SU-DHL-6 (cell line): ENCODE results near the gene CHRD.

Source experiments
- H2AFZ ChIP-seq: fragments of 200-600 bp; sonication (generic); 2 replicates; pipeline ENCODE4 v1.6.1; 2014; ENCODE audit warnings: low read depth, mild to moderate bottlenecking, moderate library complexity, mixed read lengths, antibody characterized with exemption, low read length; ENCODE audit not compliant: severe bottlenecking
- H3F3A ChIP-seq: fragments of 200-600 bp; shearing (Covaris generic); 2 replicates; pipeline ENCODE4 v1.6.0; 2016; ENCODE audit warnings: antibody characterized with exemption, mild to moderate bottlenecking; ENCODE audit not compliant: insufficient read depth
- H3K27ac ChIP-seq: fragments of 200-600 bp; sonication (generic); 2 replicates; pipeline ENCODE4 v1.5.1; 2016; ENCODE audit warnings: low read depth, mild to moderate bottlenecking, low read length, moderate library complexity, mixed read lengths
- H3K27me3 ChIP-seq: fragments of 200-600 bp; sonication (generic), shearing (Covaris generic); 2 replicates; pipeline ENCODE4 v1.6.0; 2014; ENCODE audit warnings: mild to moderate bottlenecking, low read length
- H3K36me3 ChIP-seq: fragments of 200-600 bp; sonication (generic); 2 replicates; pipeline ENCODE4 v1.6.1; 2014; ENCODE audit warnings: mild to moderate bottlenecking, low read length, mixed read lengths
- H3K4me2 ChIP-seq: fragments of 300-600, 200-600 bp; shearing (Covaris generic), sonication (generic); 2 replicates; pipeline ENCODE4 v1.6.0; 2014; ENCODE audit warnings: low read length, low read depth, mild to moderate bottlenecking; ENCODE audit not compliant: poor library complexity, severe bottlenecking
- H3K4me3 ChIP-seq: fragments of 200-600 bp; sonication (generic); 2 replicates; pipeline ENCODE4 v1.5.1; 2014; ENCODE audit warnings: antibody characterized with exemption, low read length, mild to moderate bottlenecking, mixed read lengths; ENCODE audit not compliant: insufficient read depth, poor library complexity, severe bottlenecking
- H3K79me2 ChIP-seq: fragments of 200-600 bp; sonication (generic); 2 replicates; pipeline ENCODE4 v1.6.1; 2014; ENCODE audit warnings: mild to moderate bottlenecking, low read length, moderate library complexity; ENCODE audit not compliant: insufficient read depth
- H3K9ac ChIP-seq: fragments of 200-600 bp; sonication (generic); 2 replicates; pipeline ENCODE4 v1.7.0; 2014; ENCODE audit warnings: mild to moderate bottlenecking, low read length
- H3K9me2 ChIP-seq: fragments of 200-600 bp; sonication (generic); replicated peaks from 2 replicates; pipeline ENCODE4 v1.6.1; 2014; ENCODE audit warnings: low read length; ENCODE audit not compliant: insufficient read depth
- H3K9me3 ChIP-seq: fragments of 200-600 bp; sonication (generic); 2 replicates; pipeline ENCODE4 v1.6.1; 2014; ENCODE audit warnings: low read length, mixed read lengths; ENCODE audit not compliant: insufficient read depth
- H4K20me1 ChIP-seq: fragments of 200-600 bp; sonication (generic); 2 replicates; pipeline ENCODE4 v1.6.1; 2014; ENCODE audit warnings: low read depth, mild to moderate bottlenecking, antibody characterized with exemption, low read length, moderate library complexity, mixed read lengths
- CTCF ChIP-seq: fragments of 200-600 bp; sonication (generic); IDR thresholded peaks from one replicate; pipeline ENCODE4 v1.5.1; 2017; ENCODE audit warnings: antibody characterized with exemption, mild to moderate bottlenecking, low read length, moderate library complexity; ENCODE audit not compliant: insufficient read depth, poor library complexity, severe bottlenecking
- EZH2phosphoT487 ChIP-seq: fragments of 200-600 bp; sonication (generic), shearing (Covaris generic); conservative IDR thresholded peaks from 2 replicates; pipeline ENCODE4 v1.6.1; 2018; ENCODE audit warnings: mild to moderate bottlenecking, antibody characterized with exemption, low read length, moderate library complexity, mixed read lengths

Gene CHRD

GRCh38 chr3:184384856-184385422 lies 5.1 kb downstream of the CHRD start:
- Histone ChIP-seq H3K79me2 (no peaks in the 10 kb centered on the region), H3K27me3 (no peaks in the 10 kb centered on the region), H3K9me3 (no peaks in the 10 kb centered on the region), H2AFZ (no peak overlapping the region), H4K20me1 (no peaks in the 10 kb centered on the region), H3K27ac (no peak overlapping the region), H3K4me3 (no peak overlapping the region), H3K9me2 (no peaks in the 10 kb centered on the region), H3K4me2 (no peak overlapping the region), H3K36me3 (no peaks in the 10 kb centered on the region), H3K9ac (no peak overlapping the region), H3F3A (no peaks in the 10 kb centered on the region)
- TF ChIP-seq EZH2phosphoT487 (no peak), CTCF (no peak)

GRCh38 chr3:184386047-184386806 lies 6.4 kb downstream of the CHRD start:
- TF ChIP-seq EZH2phosphoT487 (no peak), CTCF (no peak)
- no peak overlapping the region for H3K4me3 ChIP-seq
- H3K9me3 ChIP-seq: no peaks in the 10 kb centered on the region
- no peak overlapping the region for H2AFZ ChIP-seq
- H3K4me2 ChIP-seq: no peak overlapping the region
- no peaks in the 10 kb centered on the region for H4K20me1 ChIP-seq
- no peaks in the 10 kb centered on the region for H3K9me2 ChIP-seq
- no peak overlapping the region for H3K9ac ChIP-seq
- no peaks in the 10 kb centered on the region for H3K27me3 ChIP-seq
- H3F3A ChIP-seq: no peaks in the 10 kb centered on the region
- H3K36me3 ChIP-seq: no peaks in the 10 kb centered on the region
- H3K27ac ChIP-seq: no peak overlapping the region
- no peaks in the 10 kb centered on the region for H3K79me2 ChIP-seq

GRCh38 chr3:184387174-184387714 lies 7.4 kb downstream of the CHRD start:
- TF ChIP-seq CTCF (no peak), EZH2phosphoT487 (no peak)

More at GRCh38 chr3:184387174-184387714, 7.4 kb downstream of the CHRD start:
- Histone ChIP-seq H3K4me2 (no peak overlapping the region), H2AFZ (no peak overlapping the region), H3K9me3 (no peaks in the 10 kb centered on the region), H3F3A (no peaks in the 10 kb centered on the region), H3K9me2 (no peaks in the 10 kb centered on the region), H3K36me3 (no peaks in the 10 kb centered on the region), H3K27me3 (no peaks in the 10 kb centered on the region), H3K9ac (no peak overlapping the region), H4K20me1 (no peaks in the 10 kb centered on the region), H3K27ac (no peak overlapping the region), H3K4me3 (no peak overlapping the region), H3K79me2 (no peaks in the 10 kb centered on the region)
